K562 (cell line): Measurements from ENCODE around the gene GIT2. TPM values are rescaled to one million over a fixed set of nuclear protein-coding genes. Genes with fewer than 3 reads are reported as not detected.

Experiments
- GTF2F1 ChIP-seq: IDR thresholded peaks from 2 replicates; pipeline ENCODE4 v1.6.1; 2011; ENCODE audit warnings: low read depth, low read length, improper control_type of control experiment
- IFI16 ChIP-seq: fragments of 250-450 bp; sonication (Bioruptor Pico); IDR thresholded peaks from 2 replicates; pipeline ENCODE4 v2.1.2; 2022; ENCODE audit warnings: mild to moderate bottlenecking, inconsistent platforms
- JUN ChIP-seq, 2 experiments: sonication (generic) in 1 of 2; formaldehyde crosslinking in 1 of 2; IDR thresholded peaks; 2 replicates each; pipeline versions ENCODE4 v1.6.1 to v1.8.0; 2012 to 2022; ENCODE audit warnings: borderline replicate concordance in 2 of 2, mild to moderate bottlenecking in 2 of 2, improper control_type of control experiment in 1 of 2, low read depth in 1 of 2, low read length in 1 of 2, missing genetic modification reagents in 1 of 2
- JUND ChIP-seq, 2 experiments: IDR thresholded peaks; 2 replicates in 1 of 2; 3 replicates in 1 of 2; pipeline ENCODE4 v1.6.1; 2011; ENCODE audit warnings: borderline replicate concordance in 2 of 2, low read depth in 2 of 2, low read length in 2 of 2, improper control_type of control experiment in 1 of 2, missing biosample characterization in 1 of 2, missing genetic modification characterization in 1 of 2, missing genetic modification reagents in 1 of 2
- MAFG ChIP-seq: fragments of 450-650 bp; conservative IDR thresholded peaks from 2 replicates; pipeline ENCODE4 v1.6.1; 2016; ENCODE audit warnings: missing genetic modification characterization, missing compliant biosample characterization
- NR0B1 ChIP-seq: fragments of 450-650 bp; IDR thresholded peaks from one replicate; pipeline ENCODE4 v1.6.1; 2018; ENCODE audit warnings: mild to moderate bottlenecking, moderate library complexity; ENCODE audit not compliant: partially characterized antibody
- NR2F6 ChIP-seq: fragments of 450-650 bp; formaldehyde crosslinking; IDR thresholded peaks from 2 replicates; pipeline ENCODE4 v1.4.0; 2020; ENCODE audit warnings: mild to moderate bottlenecking
- POLR3A ChIP-seq: IDR thresholded peaks from 2 replicates; pipeline ENCODE4 v1.6.1; 2011; ENCODE audit warnings: borderline replicate concordance, mild to moderate bottlenecking, moderate library complexity; ENCODE audit not compliant: insufficient read length, insufficient read depth; ENCODE audit errors: extremely low read depth
- SMAD3 ChIP-seq: fragments of 450-650 bp; formaldehyde crosslinking; conservative IDR thresholded peaks from 2 replicates; pipeline ENCODE4 v1.4.0; 2020; ENCODE audit warnings: mild to moderate bottlenecking
- ZNF140 ChIP-seq: fragments of 250-450 bp; sonication (Bioruptor Pico); IDR thresholded peaks from 2 replicates; pipeline ENCODE4 v1.8.0; 2021; ENCODE audit warnings: moderate library complexity, mild to moderate bottlenecking, inconsistent platforms
- ZNF224 ChIP-seq: sonication (generic); formaldehyde crosslinking; IDR thresholded peaks from 2 replicates; pipeline ENCODE4 v1.8.0; 2022; ENCODE audit warnings: mild to moderate bottlenecking, missing genetic modification reagents
- ZNF318 ChIP-seq, 2 experiments: fragments of 450-650 bp; IDR thresholded peaks; 2 replicates each; pipeline ENCODE4 v1.6.1; 2016; ENCODE audit warnings: mild to moderate bottlenecking in 2 of 2, borderline replicate concordance in 1 of 2, low read depth in 1 of 2, moderate library complexity in 1 of 2
- polyA plus RNA-seq, 8 experiments: library from polyadenylated mRNA; depleted of rRNA in 4 of 8; stranded (reverse) in 5 of 8; unstranded in 3 of 8; fragments of >200 nt; fragmentation: Nextera tagmentation in 2 of 8; fragmentation: Illumina TruSeq in 1 of 8; extraction: Ambion mirVana in 2 of 8; extraction: Trizol in 1 of 8; gene quantifications; 2 replicates each; pipeline versions ENCODE4 v1.2.1 to v1.2.3, GENCODE V29; 2011 to 2014; ENCODE audit warnings: inconsistent platforms in 1 of 8, missing spikeins in 1 of 8
- total RNA-seq, 7 experiments: library from RNA; depleted of rRNA in 6 of 7; stranded (reverse); fragments of >200 nt in 6 of 7; fragmentation: Illumina TruSeq in 2 of 7; extraction: Trizol in 2 of 7; gene quantifications; 2 replicates each; pipeline versions ENCODE4 v1.2.1 to v1.2.3, GENCODE V29; 2011 to 2021; ENCODE audit warnings: low replicate concordance in 1 of 7

GIT2 gene
- total and polyA plus RNA-seq, 9 of the 15 experiments (the other 6 are each of a cell fraction or from before 2014, with no cell fraction given) = 4.0 to 30.4 (median 23.5) TPM

- TF ChIP-seq SMAD3 (CRISPR knock-in tag) (no peak), IFI16 (CRISPR knock-in tag) (no peak), POLR3A (no peak), GTF2F1 (no peak), MAFG (tag) (no peak), ZNF140 (CRISPR knock-in tag) (no peak), JUND (IDR thresholded peaks at IDR 0.05; ENCODE audit: borderline replicate concordance, low read depth, low read length) (no peak), JUND (tag; IDR thresholded peaks at IDR 0.05; ENCODE audit: borderline replicate concordance, low read depth, low read length) (no peak), NR2F6 (CRISPR knock-in tag) (no peak), NR0B1 (no peak), ZNF318 (IDR thresholded peaks at IDR 0.05; ENCODE audit: borderline replicate concordance in 1 of 2, low read depth in 1 of 2) (no peak), JUN (IDR thresholded peaks at IDR 0.05; ENCODE audit: borderline replicate concordance, low read depth, low read length) (no peak), JUN (CRISPR knock-in tag; IDR thresholded peaks at IDR 0.05; ENCODE audit: borderline replicate concordance) (no peak), ZNF224 (CRISPR knock-in tag) (no peak)
These were observed 115.9 kb downstream of the GIT2 start, which contains the start of gene GLTP (continued) for GRCh38 chr12:109880043-109880931.
